HEK293T (cell line): ENCODE results near the gene DNER.
"Not testable (repeated sequence)": the region's sequence is repeated elsewhere in the genome, so short reads cannot be mapped to it uniquely, and the experiment has no call there.

ENCODE experiments used
- CTCF ChIA-PET: fragments of 350-600 bp; formaldehyde crosslinking; extraction: SDS; loops from one replicate; lab custom pipeline; 2021; ENCODE audit warnings: antibody characterized with exemption, inconsistent platforms; lab: Yijun Ruan, JAX
- POLR2A ChIA-PET: fragments of 350-600 bp; formaldehyde crosslinking; extraction: SDS; loops from one replicate; lab custom pipeline; 2020; ENCODE audit warnings: antibody characterized with exemption, inconsistent platforms; lab: Yijun Ruan, JAX
- DNase-seq: peaks from one replicate; pipeline ENCODE4 v3.0.0; 2012; ENCODE audit warnings: mixed read lengths; ENCODE audit errors: extremely low spot score
- ARNT ChIP-seq: fragments of 450-650 bp; IDR thresholded peaks from 2 replicates; pipeline ENCODE4 v1.6.1; 2017; ENCODE audit warnings: mild to moderate bottlenecking
- BHLHE40 ChIP-seq: fragments of 450-650 bp; IDR thresholded peaks from 2 replicates; pipeline ENCODE4 v1.6.1; 2016; ENCODE audit warnings: mild to moderate bottlenecking, moderate library complexity, borderline replicate concordance
- CTBP1 ChIP-seq: fragments of 450-650 bp; IDR thresholded peaks from 2 replicates; pipeline ENCODE4 v1.6.1; 2016; ENCODE audit warnings: borderline replicate concordance
- ELF4 ChIP-seq: fragments of 450-650 bp; IDR thresholded peaks from 2 replicates; pipeline ENCODE4 v1.6.1; 2017; ENCODE audit warnings: antibody characterized with exemption
- FOXA1 ChIP-seq: fragments of 450-650 bp; IDR thresholded peaks from 2 replicates; pipeline ENCODE4 v1.6.1; 2016; ENCODE audit warnings: mild to moderate bottlenecking
- FOXK2 ChIP-seq: fragments of 450-650 bp; IDR thresholded peaks from 2 replicates; pipeline ENCODE4 v1.6.1; 2016; ENCODE audit warnings: mild to moderate bottlenecking
- FOXM1 ChIP-seq: fragments of 450-650 bp; IDR thresholded peaks from 2 replicates; pipeline ENCODE4 v1.6.1; 2017; ENCODE audit warnings: mild to moderate bottlenecking, borderline replicate concordance
- HDGF ChIP-seq: fragments of 450-650 bp; IDR thresholded peaks from 2 replicates; pipeline ENCODE4 v1.6.1; 2017; ENCODE audit warnings: antibody characterized with exemption, borderline replicate concordance
- L3MBTL2 ChIP-seq: fragments of 450-650 bp; conservative IDR thresholded peaks from 2 replicates; pipeline ENCODE4 v1.6.1; 2016; ENCODE audit warnings: mild to moderate bottlenecking
- LEF1 ChIP-seq: fragments of 450-650 bp; IDR thresholded peaks from 2 replicates; pipeline ENCODE4 v1.6.1; 2017; ENCODE audit warnings: mild to moderate bottlenecking, borderline replicate concordance
- NFRKB ChIP-seq: fragments of 450-650 bp; IDR thresholded peaks from 2 replicates; pipeline ENCODE4 v1.6.1; 2016; ENCODE audit warnings: mild to moderate bottlenecking, moderate library complexity
- SP1 ChIP-seq: fragments of 450-650 bp; IDR thresholded peaks from 2 replicates; pipeline ENCODE4 v1.6.1; 2017
- SUZ12 ChIP-seq: fragments of 450-650 bp; IDR thresholded peaks from 2 replicates; pipeline ENCODE4 v1.6.1; 2016; ENCODE audit warnings: mild to moderate bottlenecking
- TARDBP ChIP-seq: fragments of 450-650 bp; IDR thresholded peaks from 2 replicates; pipeline ENCODE4 v1.6.1; 2016
- ZNF384 ChIP-seq: fragments of 450-650 bp; IDR thresholded peaks from 2 replicates; pipeline ENCODE4 v1.6.1; 2016
- TF ChIP-seq, protein P1 (sequence below): fragments of 450-650 bp; IDR thresholded peaks from 2 replicates; pipeline ENCODE4 v1.6.1; 2016

DNER gene

DNA sequence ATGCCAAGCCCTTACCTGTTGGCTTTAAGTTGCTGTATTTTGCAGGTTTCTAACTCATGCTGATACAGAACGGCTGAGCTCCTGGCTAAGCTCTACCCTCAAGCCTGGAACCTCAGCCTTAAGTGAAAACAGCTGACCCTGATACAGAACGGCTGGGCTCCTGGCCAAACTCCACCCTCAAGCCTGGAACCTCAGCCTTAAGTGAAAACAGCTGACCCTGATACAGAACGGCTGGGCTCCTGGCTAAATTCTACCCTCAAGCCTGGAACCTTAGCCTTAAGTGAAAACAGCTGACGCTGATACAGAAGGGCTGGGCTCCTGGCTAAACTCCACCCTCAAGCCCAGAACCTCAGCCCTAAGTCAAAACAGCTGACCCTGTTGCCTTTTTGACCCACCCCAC, 17.6 kb upstream of the DNER start:
- DNase-seq = no peak
- CTCF ChIA-PET = no interaction called here
- TF ChIP-seq NFRKB (no peak), SP1 (no peak), L3MBTL2 (no peak), FOXA1 (no peak), CTBP1 (no peak), TARDBP (no peak), ARNT (no peak), FOXM1 (no peak), FOXK2 (no peak), HDGF (no peak), BHLHE40 (no peak), ELF4 (no peak), ZNF384 (no peak), LEF1 (no peak), SUZ12 (no peak)
- TF ChIP-seq, protein P1, sequence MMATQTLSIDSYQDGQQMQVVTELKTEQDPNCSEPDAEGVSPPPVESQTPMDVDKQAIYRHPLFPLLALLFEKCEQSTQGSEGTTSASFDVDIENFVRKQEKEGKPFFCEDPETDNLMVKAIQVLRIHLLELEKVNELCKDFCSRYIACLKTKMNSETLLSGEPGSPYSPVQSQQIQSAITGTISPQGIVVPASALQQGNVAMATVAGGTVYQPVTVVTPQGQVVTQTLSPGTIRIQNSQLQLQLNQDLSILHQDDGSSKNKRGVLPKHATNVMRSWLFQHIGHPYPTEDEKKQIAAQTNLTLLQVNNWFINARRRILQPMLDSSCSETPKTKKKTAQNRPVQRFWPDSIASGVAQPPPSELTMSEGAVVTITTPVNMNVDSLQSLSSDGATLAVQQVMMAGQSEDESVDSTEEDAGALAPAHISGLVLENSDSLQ = no peak
- POLR2A ChIA-PET = no interaction called here

DNA sequence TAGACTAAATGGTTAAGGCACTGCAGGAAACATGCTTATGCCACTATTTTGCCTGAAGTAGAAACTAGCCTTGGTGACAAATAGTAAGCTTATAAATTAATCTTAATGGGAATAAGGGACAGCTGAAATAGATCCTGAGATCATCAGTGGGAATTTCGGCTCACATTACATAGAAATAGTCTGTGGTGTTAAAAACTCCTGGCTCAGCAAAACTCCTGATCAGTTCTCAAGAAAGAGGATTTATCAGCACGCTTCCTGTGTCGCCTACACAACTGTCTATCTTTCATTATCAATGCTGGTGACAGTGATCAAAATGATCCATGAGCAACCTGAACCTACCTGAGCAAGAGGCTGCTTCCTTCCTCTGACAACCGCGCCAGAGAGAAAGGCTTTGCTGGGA, 17.0 kb upstream of the DNER start:
- POLR2A ChIA-PET = no interaction called here

DNA sequence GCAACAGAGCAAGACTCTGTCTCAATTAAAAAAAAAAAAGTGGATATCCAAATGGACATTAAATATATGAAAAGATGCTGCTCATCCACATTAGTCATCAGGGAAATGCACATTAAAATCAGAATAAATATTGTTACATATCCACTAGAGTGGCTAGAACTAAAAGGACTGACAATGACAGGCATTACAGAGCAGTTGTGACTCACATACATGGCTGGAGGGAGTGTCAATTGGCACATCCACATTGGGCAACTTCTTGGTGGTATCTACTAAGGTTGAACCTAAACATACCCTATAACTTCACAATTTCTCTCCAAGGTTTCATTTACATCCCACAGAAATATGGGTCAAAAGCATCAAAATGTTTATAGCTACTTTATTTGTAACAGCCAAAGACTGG, 14.0 kb upstream of the DNER start:
- DNase-seq = no peak
- CTCF ChIA-PET = no interaction called here
- POLR2A ChIA-PET = no interaction called here
- no peak for TF ChIP-seq FOXK2
- TF ChIP-seq SUZ12 = no peak
- TF ChIP-seq NFRKB = no peak
- TF ChIP-seq ZNF384 = no peak
- TF ChIP-seq HDGF = no peak
- no peak for TF ChIP-seq ELF4
- no peak for TF ChIP-seq ARNT
- TF ChIP-seq TARDBP = no peak
- no peak for TF ChIP-seq LEF1

More for the DNA sequence above, 17.0 kb upstream of the DNER start:
- TF ChIP-seq FOXK2 (no peak), LEF1 (no peak), L3MBTL2 (no peak), CTBP1 (no peak), FOXA1 (no peak), BHLHE40 (no peak), FOXM1 (no peak)
- CTCF ChIA-PET = no interaction called here
- DNase-seq = no peak

DNA sequence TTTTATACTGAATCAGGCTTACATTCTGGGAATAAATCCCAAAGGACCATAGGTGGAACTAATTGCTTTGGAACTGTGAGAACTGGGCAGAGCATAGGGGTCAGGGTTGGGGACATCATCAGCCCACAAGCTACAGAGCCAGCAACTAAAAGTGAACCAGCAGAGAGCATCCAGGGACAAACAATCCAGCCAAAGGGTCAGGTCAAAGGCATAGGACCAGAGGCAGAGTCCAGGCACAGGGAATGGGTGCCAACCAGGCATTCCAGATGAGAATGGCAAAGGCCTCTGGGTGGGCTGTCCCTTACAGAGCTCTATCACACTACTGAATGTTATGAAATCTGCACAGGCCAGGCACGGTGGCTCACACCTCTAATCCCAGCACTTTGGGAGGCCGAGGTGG, 12.3 kb upstream of the DNER start:
- no peak for DNase-seq
- POLR2A ChIA-PET = no interaction called here
- CTCF ChIA-PET = no interaction called here
- TF ChIP-seq, protein P1 = no peak
- TF ChIP-seq FOXK2 (no peak), L3MBTL2 (no peak), FOXA1 (no peak)

DNA sequence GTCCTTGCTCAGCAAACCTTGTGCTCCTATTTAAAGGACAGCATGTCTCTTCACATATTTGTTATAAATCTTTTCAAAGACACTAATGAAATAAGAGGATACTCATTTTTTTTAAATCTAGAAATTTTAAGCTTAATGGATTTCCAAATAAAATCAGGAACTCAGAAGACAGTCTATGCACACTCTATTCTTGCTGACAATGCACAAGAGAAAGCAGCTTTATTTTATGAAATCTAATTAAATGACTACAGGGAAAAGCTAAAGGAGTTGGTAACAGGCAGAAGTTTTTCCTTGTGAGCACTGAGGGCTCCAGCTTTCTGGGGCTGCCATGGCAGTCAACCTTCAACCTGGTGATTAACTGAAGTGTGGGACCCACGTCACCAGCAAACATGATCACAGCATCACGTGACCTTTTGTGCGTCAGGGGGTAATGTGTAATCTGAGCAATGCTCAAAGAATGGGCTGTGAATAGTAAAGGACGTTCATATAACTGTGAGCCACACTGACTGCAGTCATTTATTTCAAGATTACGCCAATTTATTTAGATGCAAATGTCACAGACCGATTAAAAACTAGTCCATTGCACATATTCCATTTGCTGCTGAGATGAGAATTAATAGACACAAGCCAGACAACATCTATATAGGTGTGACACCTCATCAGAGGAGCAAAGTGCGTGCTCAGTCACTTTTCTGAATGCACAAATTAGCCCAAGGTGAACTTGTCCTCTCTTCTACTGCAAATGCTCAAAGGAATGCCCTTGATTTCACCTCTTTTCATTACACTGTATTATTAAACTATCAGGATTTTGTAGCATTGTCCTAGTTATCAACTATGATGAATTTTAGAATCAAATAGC, 11.6 kb upstream of the DNER start:
- ChIA-PET CTCF (no interaction called here), POLR2A (no interaction called here)
- no peak for TF ChIP-seq SUZ12
- TF ChIP-seq HDGF = no peak
- no peak for TF ChIP-seq NFRKB
- no peak for TF ChIP-seq ELF4
- TF ChIP-seq SP1 = no peak
- no peak for TF ChIP-seq LEF1
- TF ChIP-seq, protein P1 = no peak
- no peak for TF ChIP-seq FOXM1
- TF ChIP-seq TARDBP = no peak
- no peak for TF ChIP-seq ZNF384
- TF ChIP-seq BHLHE40 = no peak
- no peak for TF ChIP-seq FOXA1
- no peak for TF ChIP-seq CTBP1
- TF ChIP-seq L3MBTL2 = no peak
- TF ChIP-seq FOXK2 = no peak
- peak; percentile 20 for DNase-seq

DNA sequence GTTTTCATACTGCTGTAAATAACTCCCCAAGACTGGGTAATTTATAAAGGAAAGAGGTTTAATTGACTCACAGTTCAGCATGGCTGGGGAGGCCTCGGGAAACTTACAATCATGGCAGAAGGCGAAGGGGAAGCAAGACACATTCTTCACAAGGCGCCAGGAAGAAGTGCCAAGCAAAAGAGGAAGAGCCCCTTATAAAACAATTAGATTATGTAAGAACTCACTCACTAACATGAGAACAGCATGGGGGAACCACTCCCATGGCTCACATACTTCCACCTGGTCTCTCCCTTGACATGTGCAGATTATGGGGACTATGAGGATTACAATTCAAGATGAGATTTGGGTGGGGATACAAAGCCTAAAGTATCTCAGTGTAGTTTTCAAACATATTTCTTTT, 8.8 kb upstream of the DNER start:
- POLR2A ChIA-PET, DNase-seq, CTCF ChIA-PET: not testable (repeated sequence)

DNA sequence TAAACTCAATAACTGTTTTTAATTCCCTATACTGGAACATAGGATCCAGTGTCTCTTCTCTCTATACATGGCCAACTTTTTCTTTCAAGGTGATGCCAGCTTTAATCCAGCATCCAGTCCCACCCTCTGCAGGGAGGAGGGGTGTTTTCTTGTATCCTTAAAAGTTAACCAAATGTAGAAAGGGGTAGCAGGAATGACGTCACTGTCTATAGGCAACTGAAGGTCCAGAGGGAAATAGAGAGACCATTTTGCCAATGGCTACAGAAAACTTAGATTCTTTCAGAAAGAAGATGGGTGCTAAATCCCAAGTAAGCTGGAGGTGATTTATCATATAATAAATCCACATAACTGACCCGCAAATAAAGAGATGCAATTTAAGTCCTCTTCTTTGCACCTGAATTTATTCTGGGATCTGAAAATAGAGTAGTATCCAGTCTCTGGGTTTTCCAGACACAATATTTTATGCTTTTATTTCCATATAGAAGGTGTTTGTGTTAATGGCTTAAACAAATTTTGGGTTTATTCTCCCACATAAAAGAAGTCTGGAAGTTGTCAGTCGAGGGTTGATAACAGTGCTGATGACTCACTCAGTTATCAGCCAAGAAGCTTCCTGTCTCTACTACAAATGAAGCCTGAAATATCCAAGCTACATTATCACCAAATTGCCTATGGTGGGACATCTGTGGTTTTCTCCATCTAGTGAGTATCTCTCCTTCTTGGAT, 5.7 kb upstream of the DNER start:
- no peak for DNase-seq
- POLR2A ChIA-PET = no interaction called here
- CTCF ChIA-PET = no interaction called here
- TF ChIP-seq LEF1 (no peak), FOXA1 (no peak), SP1 (no peak), ARNT (no peak), ELF4 (no peak), FOXK2 (no peak), TARDBP (no peak), HDGF (no peak), BHLHE40 (no peak)
- TF ChIP-seq, protein P1 = no peak
